GM12872 (cell line): ENCODE data around the gene CLIC1.

ENCODE experiments used
- TF ChIP-seq, protein P1 (sequence below): IDR thresholded peaks from 3 replicates; pipeline ENCODE4 v1.5.1; 2011; ENCODE audit warnings: low read depth, mild to moderate bottlenecking, low read length, moderate library complexity; ENCODE audit not compliant: insufficient read depth

CLIC1 gene

DNA sequence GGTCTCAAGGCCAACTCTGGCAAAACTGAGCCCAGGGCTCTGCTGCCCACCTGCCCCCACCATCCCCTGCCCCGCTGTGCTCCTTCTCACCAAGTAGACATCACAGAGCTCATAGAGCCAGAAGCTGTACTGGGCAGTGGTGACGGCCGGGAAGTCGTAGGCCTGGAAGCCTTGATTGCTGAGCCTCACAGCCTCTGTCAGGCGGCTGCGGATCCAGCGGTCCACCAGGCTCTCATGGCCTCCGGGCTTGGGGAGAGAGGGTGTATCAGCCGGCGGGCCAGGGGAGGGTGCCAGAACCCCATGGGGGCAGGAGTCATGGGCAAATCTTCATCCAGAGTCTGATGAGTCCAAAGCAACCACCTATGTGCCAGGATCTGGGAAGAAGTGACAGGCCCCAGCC is 43.6 kb upstream of the CLIC1 start:
- TF ChIP-seq, protein P1, sequence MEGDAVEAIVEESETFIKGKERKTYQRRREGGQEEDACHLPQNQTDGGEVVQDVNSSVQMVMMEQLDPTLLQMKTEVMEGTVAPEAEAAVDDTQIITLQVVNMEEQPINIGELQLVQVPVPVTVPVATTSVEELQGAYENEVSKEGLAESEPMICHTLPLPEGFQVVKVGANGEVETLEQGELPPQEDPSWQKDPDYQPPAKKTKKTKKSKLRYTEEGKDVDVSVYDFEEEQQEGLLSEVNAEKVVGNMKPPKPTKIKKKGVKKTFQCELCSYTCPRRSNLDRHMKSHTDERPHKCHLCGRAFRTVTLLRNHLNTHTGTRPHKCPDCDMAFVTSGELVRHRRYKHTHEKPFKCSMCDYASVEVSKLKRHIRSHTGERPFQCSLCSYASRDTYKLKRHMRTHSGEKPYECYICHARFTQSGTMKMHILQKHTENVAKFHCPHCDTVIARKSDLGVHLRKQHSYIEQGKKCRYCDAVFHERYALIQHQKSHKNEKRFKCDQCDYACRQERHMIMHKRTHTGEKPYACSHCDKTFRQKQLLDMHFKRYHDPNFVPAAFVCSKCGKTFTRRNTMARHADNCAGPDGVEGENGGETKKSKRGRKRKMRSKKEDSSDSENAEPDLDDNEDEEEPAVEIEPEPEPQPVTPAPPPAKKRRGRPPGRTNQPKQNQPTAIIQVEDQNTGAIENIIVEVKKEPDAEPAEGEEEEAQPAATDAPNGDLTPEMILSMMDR, result no peak

DNA sequence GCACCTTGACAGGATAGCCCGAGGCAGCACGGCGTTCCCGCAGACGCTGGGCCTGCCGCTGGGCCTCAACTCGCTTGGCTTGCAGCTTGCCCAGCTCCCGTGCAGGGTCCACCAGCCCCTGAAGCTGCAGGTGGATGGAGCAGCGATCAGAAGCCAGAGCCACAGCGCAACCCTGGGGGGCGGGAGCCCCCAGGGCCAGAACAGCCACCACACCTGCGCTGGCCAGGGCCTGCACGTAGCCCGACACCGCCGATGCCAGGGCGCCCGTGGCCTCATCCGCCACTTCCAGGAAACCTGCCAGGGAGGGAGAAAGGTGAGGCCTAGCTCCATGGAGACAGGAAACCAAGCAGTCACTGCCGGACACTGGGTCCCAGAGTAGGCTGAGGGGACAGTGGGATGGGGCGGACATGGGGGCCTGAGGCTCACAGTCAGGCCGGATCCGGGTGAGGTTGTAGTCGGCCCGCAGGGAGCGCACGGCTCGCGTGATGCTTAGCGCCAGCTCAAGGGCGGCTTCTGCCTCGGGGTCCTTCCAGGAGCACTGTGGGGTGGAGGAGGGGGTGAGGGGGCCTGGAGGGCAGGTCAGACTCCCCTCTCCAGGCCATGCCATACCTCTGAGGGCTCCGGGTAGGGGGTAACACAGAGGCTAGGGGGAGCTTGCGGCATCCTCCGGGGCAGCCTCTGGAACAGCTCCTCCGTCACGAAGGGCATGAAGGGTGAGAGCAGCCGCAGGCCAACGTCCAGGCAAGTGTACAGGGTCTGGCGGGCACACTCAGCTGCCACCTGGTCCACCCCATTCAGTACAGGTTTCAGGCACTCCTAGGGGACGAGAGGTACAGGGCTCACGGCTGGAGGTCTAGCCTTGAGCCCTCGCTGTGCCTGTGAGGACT is 42.9 kb upstream of the CLIC1 start:
- TF ChIP-seq, protein P1, result no peak

DNA sequence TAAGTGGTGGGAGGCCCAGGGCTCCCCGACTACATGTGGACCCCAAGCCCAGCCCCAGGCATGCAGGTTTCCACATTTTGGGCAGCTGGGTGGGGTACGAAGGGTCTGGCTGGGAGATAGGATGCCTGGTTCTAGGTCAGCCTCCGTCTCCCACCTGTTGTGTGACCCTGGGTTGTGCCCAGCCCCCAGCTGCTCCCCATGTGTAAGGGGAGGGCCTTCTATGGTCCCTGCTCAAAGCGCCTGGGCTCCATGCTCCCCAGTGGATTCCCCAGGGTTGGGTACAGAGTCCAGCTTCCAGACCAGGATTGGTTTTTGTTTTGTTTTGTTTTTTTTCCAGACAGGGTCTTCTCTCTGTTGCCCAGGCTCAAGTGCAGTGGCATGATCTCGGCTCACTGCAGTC is 41.9 kb upstream of the CLIC1 start:
- TF ChIP-seq, protein P1, result no peak

DNA sequence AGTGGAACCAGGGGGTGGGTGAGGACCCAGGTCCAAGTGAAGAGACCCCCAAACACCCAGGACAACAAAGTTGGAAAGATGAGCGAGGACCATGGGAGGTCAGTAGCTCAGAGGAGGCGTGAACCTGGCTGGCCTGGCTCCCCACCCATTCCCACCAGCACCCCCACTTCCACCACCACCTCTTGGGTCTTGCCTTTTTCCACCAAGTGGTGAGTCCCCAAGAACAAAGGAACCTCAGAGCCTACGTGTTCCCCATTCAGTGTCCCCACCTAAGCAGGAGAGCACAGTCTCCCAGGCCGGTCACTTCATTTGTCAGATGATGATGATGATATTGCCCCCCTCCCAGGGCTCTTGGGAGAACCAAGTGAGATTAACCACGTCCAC is 41.3 kb upstream of the CLIC1 start:
- TF ChIP-seq, protein P1, result no peak

DNA sequence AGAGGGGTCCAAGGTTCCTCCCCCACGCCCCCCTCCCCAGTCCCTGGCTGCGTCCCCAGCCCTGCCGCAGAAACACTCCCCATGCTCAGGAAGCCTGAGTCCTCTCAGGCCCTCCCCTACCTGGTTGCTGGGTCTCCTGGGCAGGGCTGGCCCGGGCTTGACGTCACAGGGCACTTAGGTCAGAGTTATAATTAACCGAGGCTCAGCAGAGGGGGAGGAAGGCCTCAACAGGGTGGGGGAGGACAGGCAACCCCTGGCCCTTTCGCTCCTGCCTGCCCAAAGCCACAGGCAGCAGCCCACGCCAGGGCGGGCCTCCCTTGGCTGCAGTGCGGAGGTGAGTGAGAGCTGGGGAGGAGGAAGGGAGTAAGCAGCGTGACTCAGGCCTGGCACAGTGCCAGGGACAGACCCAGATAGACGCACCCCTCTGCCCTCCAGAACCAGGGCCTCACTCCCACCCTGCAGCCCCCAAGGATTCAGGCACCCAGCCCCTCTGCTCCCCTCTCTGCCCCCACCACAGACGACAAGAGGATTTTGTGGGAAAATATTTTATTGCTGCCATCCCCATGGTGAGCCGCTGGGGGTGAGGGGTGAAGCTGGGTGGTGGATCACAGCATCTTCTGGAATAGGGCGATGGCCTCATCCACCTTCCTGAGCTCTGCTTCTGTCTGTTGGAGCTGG is 40.8 kb upstream of the CLIC1 start, which contains the start of gene VWA7:
Gene VWA7 (minus strand): TSS at position 340 of the 678 bp plus-strand sequence. CDS start 549 bp downstream, outside the sequence.
- TF ChIP-seq, protein P1, result no peak

DNA sequence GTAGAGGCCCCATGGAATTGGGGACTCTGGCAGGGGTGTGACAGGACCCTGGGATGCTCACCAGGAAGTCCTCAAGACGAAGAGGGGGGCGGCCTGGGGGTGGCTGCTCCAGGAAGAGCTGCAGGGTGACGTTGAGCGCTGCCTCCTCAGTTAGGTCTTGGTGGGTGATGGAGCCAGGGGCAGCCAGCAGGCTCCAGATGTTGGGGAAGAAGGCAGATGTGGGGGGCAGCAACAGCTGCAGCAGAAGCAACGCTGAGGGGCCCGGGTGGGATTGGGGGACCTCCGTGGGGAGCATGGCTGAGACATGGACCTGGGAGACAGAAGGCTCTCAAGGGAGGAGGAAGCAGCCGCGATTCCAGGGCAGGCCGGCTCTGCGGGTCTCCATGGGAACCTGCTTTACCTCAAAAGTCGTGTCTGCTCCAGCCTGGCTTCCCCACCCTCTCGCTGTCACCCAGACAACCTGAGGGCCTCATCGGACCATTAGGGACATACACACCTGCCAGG is 40.2 kb upstream of the CLIC1 start:
- TF ChIP-seq, protein P1, result no peak
